Liver (tissue), 9 donors: ENCODE data around the gene STRIP2. TPM values are rescaled to one million over a fixed set of nuclear protein-coding genes. Genes with fewer than 3 reads are reported as not detected.

Experiments
- DNase-seq: peaks from one replicate; pipeline ENCODE4 v3.0.0-alpha.2; 2017; ENCODE audit warnings: low spot score
- H3K27ac ChIP-seq, 2 donors: one replicate each; pipeline ENCODE4 v1.7.0; 2013; ENCODE audit warnings: inconsistent platforms in 2 of 2, low read length in 2 of 2, control low read depth in 1 of 2, low read depth in 1 of 2, mild to moderate bottlenecking in 1 of 2
- H3K27me3 ChIP-seq, 4 donors: one replicate each; pipeline versions ENCODE4 v1.6.1 to v1.7.0; 2013; ENCODE audit warnings: low read length in 3 of 4, inconsistent platforms in 1 of 4, mild to moderate bottlenecking in 1 of 4, moderate library complexity in 1 of 4; ENCODE audit not compliant: control insufficient read depth in 4 of 4, insufficient read depth in 4 of 4
- H3K36me3 ChIP-seq, 4 donors: one replicate each; pipeline versions ENCODE4 v1.6.1 to v1.7.0; 2013; ENCODE audit warnings: low read length in 3 of 4, mild to moderate bottlenecking in 3 of 4, low read depth in 1 of 4, moderate library complexity in 1 of 4; ENCODE audit not compliant: control insufficient read depth in 4 of 4, insufficient read depth in 3 of 4
- H3K4me1 ChIP-seq, 4 donors: one replicate each; pipeline versions ENCODE4 v1.6.1 to v1.7.0; 2013; ENCODE audit warnings: low read length in 3 of 4, mild to moderate bottlenecking in 3 of 4, moderate library complexity in 1 of 4; ENCODE audit not compliant: control insufficient read depth in 4 of 4, insufficient read depth in 4 of 4
- H3K4me3 ChIP-seq, 3 donors: one replicate each; pipeline versions ENCODE4 v1.6.1 to v1.7.0; 2013; ENCODE audit warnings: low read length in 3 of 3, control low read depth in 1 of 3, low read depth in 1 of 3, mild to moderate bottlenecking in 1 of 3
- H3K9ac ChIP-seq, 2 donors: one replicate each; pipeline ENCODE4 v1.7.0; 2013; ENCODE audit warnings: low read length in 2 of 2, mild to moderate bottlenecking in 2 of 2, moderate library complexity in 2 of 2, control low read depth in 1 of 2, low read depth in 1 of 2
- H3K9me3 ChIP-seq, 4 donors: one replicate each; pipeline versions ENCODE4 v1.6.1 to v1.7.0; 2013; ENCODE audit warnings: low read length in 3 of 4; ENCODE audit not compliant: control insufficient read depth in 4 of 4
- ATF3 ChIP-seq: IDR thresholded peaks from 2 replicates; pipeline ENCODE4 v1.6.1; 2016; ENCODE audit warnings: antibody characterized with exemption
- CTCF ChIP-seq: fragments of 150-350 bp; IDR thresholded peaks from 2 replicates; pipeline ENCODE4 v1.5.1; 2017; ENCODE audit warnings: improper control_type of control experiment, low read depth, low read length; ENCODE audit not compliant: missing input control
- EGR1 ChIP-seq, 2 donors: IDR thresholded peaks; 2 replicates each; pipeline ENCODE4 v1.6.1; 2016 to 2018; ENCODE audit warnings: antibody characterized with exemption in 2 of 2, low read depth in 2 of 2
- FOXA1 ChIP-seq: IDR thresholded peaks from 2 replicates; pipeline ENCODE4 v1.6.1; 2016; ENCODE audit warnings: antibody characterized with exemption
- FOXA2 ChIP-seq: IDR thresholded peaks from 2 replicates; pipeline ENCODE4 v1.6.1; 2016; ENCODE audit warnings: antibody characterized with exemption
- GABPA ChIP-seq, 2 donors: IDR thresholded peaks in 1 of 2; conservative IDR thresholded peaks in 1 of 2; 2 replicates each; pipeline ENCODE4 v1.6.1; 2016; ENCODE audit warnings: antibody characterized with exemption in 2 of 2, mild to moderate bottlenecking in 1 of 2, moderate library complexity in 1 of 2
- HNF4A ChIP-seq, 2 donors: conservative IDR thresholded peaks; 2 replicates each; pipeline ENCODE4 v1.6.1; 2016; ENCODE audit warnings: antibody characterized with exemption in 2 of 2, mild to moderate bottlenecking in 2 of 2
- MAX ChIP-seq: IDR thresholded peaks from 2 replicates; pipeline ENCODE4 v1.6.1; 2016; ENCODE audit warnings: antibody characterized with exemption
- NR2F2 ChIP-seq: IDR thresholded peaks from 2 replicates; pipeline ENCODE4 v1.6.1; 2016; ENCODE audit warnings: antibody characterized with exemption
- RAD21 ChIP-seq, 2 donors: IDR thresholded peaks; 2 replicates each; pipeline ENCODE4 v1.6.1; 2016; ENCODE audit warnings: antibody characterized with exemption in 2 of 2, mild to moderate bottlenecking in 2 of 2
- RXRA ChIP-seq, 2 donors: IDR thresholded peaks; 2 replicates each; pipeline ENCODE4 v1.6.1; 2017 to 2018; ENCODE audit warnings: antibody characterized with exemption in 2 of 2, mild to moderate bottlenecking in 1 of 2
- SP1 ChIP-seq: IDR thresholded peaks from 2 replicates; pipeline ENCODE4 v1.6.1; 2018; ENCODE audit warnings: antibody characterized with exemption, mild to moderate bottlenecking
- YY1 ChIP-seq: IDR thresholded peaks from 2 replicates; pipeline ENCODE4 v1.6.1; 2016; ENCODE audit warnings: antibody characterized with exemption, mild to moderate bottlenecking
- ZBTB33 ChIP-seq: IDR thresholded peaks from 2 replicates; pipeline ENCODE4 v1.6.1; 2016; ENCODE audit warnings: antibody characterized with exemption
- WGBS: extraction: QIAGEN DNeasy Blood & Tissue Kit; methylation state at CpG from one replicate; pipeline ENCODE4 v1.1.7; 2013; 5-methylcytosine and 5-hydroxymethylcytosine counted together
- polyA plus RNA-seq, 2 donors: library from polyadenylated mRNA; stranded (reverse) in 1 of 2; unstranded in 1 of 2; fragments of 200-250 nt in 1 of 2; fragments of >200 nt in 1 of 2; fragmentation: Nextera tagmentation in 1 of 2; extraction: Ambion mirVana in 1 of 2; gene quantifications; one replicate each; pipeline versions ENCODE4 v1.2.1 to v1.2.3, GENCODE V29; 2013 to 2015
- total RNA-seq, 2 donors: library from RNA; depleted of rRNA; stranded (reverse); fragments of >200 nt; gene quantifications; one replicate each; pipeline ENCODE4 v1.2.3, GENCODE V29; 2014
- donor health status: healthy.
- donor health status: healthy.
- donor health status: healthy.
- donor health status: healthy.
- donor health status: healthy.

STRIP2 gene
- total and polyA plus RNA-seq, 4 donors, result 0.18 to 4.8 (median 0.35) TPM

GRCh38 chr7:129493555-129493954 is 59.3 kb downstream of the STRIP2 start:
- TF ChIP-seq FOXA1, result no peak
- TF ChIP-seq SP1, result no peak
- TF ChIP-seq ZBTB33, result no peak
- TF ChIP-seq HNF4A (conservative IDR thresholded peaks at IDR 0.05), result no peak
- no peak for TF ChIP-seq MAX
- no peak for TF ChIP-seq RAD21 (IDR thresholded peaks at IDR 0.05)
- no peak for TF ChIP-seq CTCF
- TF ChIP-seq GABPA (IDR thresholded peaks at IDR 0.05 in 1 of 2, conservative IDR thresholded peaks at IDR 0.05 in 1 of 2), result no peak
- TF ChIP-seq ATF3, result no peak
- TF ChIP-seq EGR1 (IDR thresholded peaks at IDR 0.05; ENCODE audit: low read depth in 2 of 2), result no peak
- no peak for TF ChIP-seq FOXA2
- no peak for TF ChIP-seq NR2F2
- no peak for TF ChIP-seq RXRA (IDR thresholded peaks at IDR 0.05)
- WGBS, result 91% methylated on average over 1 of the region's 1 CpG
- no peak overlapping the region for H3K27ac ChIP-seq

GRCh38 chr7:129494041-129494440 is 59.8 kb downstream of the STRIP2 start:
- H3K4me1 ChIP-seq, result no peaks in the 10 kb centered on the region
- no peaks in the 10 kb centered on the region for H3K9me3 ChIP-seq
- DNase-seq, result no peak
- WGBS, result 87% methylated on average over 5 of the region's 5 CpGs
- TF ChIP-seq CTCF, result no peak
- no peak for TF ChIP-seq ATF3
- no peak for TF ChIP-seq ZBTB33
- no peak for TF ChIP-seq RXRA (IDR thresholded peaks at IDR 0.05)
- TF ChIP-seq FOXA1, result no peak
- TF ChIP-seq EGR1 (IDR thresholded peaks at IDR 0.05; ENCODE audit: low read depth in 2 of 2), result no peak
- TF ChIP-seq NR2F2, result no peak
- TF ChIP-seq YY1, result no peak
- TF ChIP-seq MAX, result no peak
- TF ChIP-seq SP1, result no peak
- no peak for TF ChIP-seq HNF4A (conservative IDR thresholded peaks at IDR 0.05)
- H3K4me3 ChIP-seq, result no peak overlapping the region
- H3K27ac ChIP-seq, result no peak overlapping the region
- H3K9ac ChIP-seq, result no peak overlapping the region
- H3K27me3 ChIP-seq, result no peaks in the 10 kb centered on the region
- no peaks in the 10 kb centered on the region for H3K36me3 ChIP-seq

More at GRCh38 chr7:129493555-129493954, 59.3 kb downstream of the STRIP2 start:
- no peak overlapping the region for H3K4me3 ChIP-seq
- no peaks in the 10 kb centered on the region for H3K4me1 ChIP-seq
- no peak overlapping the region for H3K9ac ChIP-seq
- H3K27me3 ChIP-seq, result no peaks in the 10 kb centered on the region
- no peak for DNase-seq
- no peaks in the 10 kb centered on the region for H3K36me3 ChIP-seq
- no peaks in the 10 kb centered on the region for H3K9me3 ChIP-seq
